H1 (cell line): ENCODE results near the gene NELL1. TPM values are rescaled to one million over a fixed set of nuclear protein-coding genes. Genes with fewer than 3 reads are reported as not detected.

Source experiments
- BACH1 ChIP-seq: IDR thresholded peaks from 2 replicates; pipeline ENCODE4 v1.6.1; 2012; ENCODE audit warnings: low read length, improper control_type of control experiment
- CHD7 ChIP-seq: fragments of 300-600 bp; sonication (generic); IDR thresholded peaks from 2 replicates; pipeline ENCODE4 v1.7.1; 2012; ENCODE audit warnings: low read length, moderate library complexity, mild to moderate bottlenecking, inconsistent platforms; ENCODE audit not compliant: insufficient replicate concordance
- POLR2A ChIP-seq, 2 experiments: IDR thresholded peaks; 1 replicate in 1 of 2; 2 replicates in 1 of 2; pipeline ENCODE4 v1.6.1; 2011; ENCODE audit warnings: low read depth in 2 of 2, low read length in 2 of 2, mild to moderate bottlenecking in 2 of 2; ENCODE audit errors: control extremely low read depth in 1 of 2
- POLR2AphosphoS5 ChIP-seq: IDR thresholded peaks from 2 replicates; pipeline ENCODE4 v1.6.1; 2011; ENCODE audit warnings: low read depth, low read length
- RBBP5 ChIP-seq: IDR thresholded peaks from 2 replicates; pipeline ENCODE4 v1.7.1; 2012; ENCODE audit warnings: low read depth, mild to moderate bottlenecking, inconsistent platforms, low read length, moderate library complexity, borderline replicate concordance
- RNF2 ChIP-seq: fragments of 200-900, 300-1000 bp; sonication (generic); IDR thresholded peaks from 2 replicates; pipeline ENCODE4 v1.7.1; 2016; ENCODE audit warnings: borderline replicate concordance, low read depth, mild to moderate bottlenecking, antibody characterized with exemption, low read length; ENCODE audit not compliant: poor library complexity, severe bottlenecking; ENCODE audit errors: missing control alignments
- RXRA ChIP-seq: IDR thresholded peaks from 2 replicates; pipeline ENCODE4 v1.6.1; 2011; ENCODE audit warnings: low read depth, mild to moderate bottlenecking, low read length, moderate library complexity; ENCODE audit not compliant: insufficient read depth
- SIRT6 ChIP-seq: IDR thresholded peaks from one replicate; pipeline ENCODE4 v1.7.1; 2012; ENCODE audit warnings: low read length, inconsistent platforms
- SRF ChIP-seq: IDR thresholded peaks from 2 replicates; pipeline ENCODE4 v1.6.1; 2011; ENCODE audit warnings: mild to moderate bottlenecking, low read depth, low read length, moderate library complexity
- TAF7 ChIP-seq: optimal IDR thresholded peaks from 2 replicates; pipeline ENCODE3; 2011; ENCODE audit warnings: low read depth, mild to moderate bottlenecking, inconsistent platforms, low read length, moderate library complexity, borderline replicate concordance
- USF2 ChIP-seq: IDR thresholded peaks from 2 replicates; pipeline ENCODE4 v1.6.1; 2011; ENCODE audit warnings: low read length, improper control_type of control experiment
- polyA plus RNA-seq, 7 experiments: library from polyadenylated mRNA; depleted of rRNA in 3 of 7; stranded (reverse) in 5 of 7; unstranded in 2 of 7; fragments of >200 nt in 5 of 7; fragments of 200-250 nt in 2 of 7; gene quantifications; 1 replicate in 5 of 7; 2 replicates in 1 of 7; 4 replicates in 1 of 7; pipeline versions ENCODE4 v1.2.1 to v1.2.3, GENCODE V29; 2011 to 2013; ENCODE audit warnings: missing spikeins in 2 of 7, mixed read lengths in 2 of 7
- total RNA-seq: library from RNA; stranded (reverse); fragmentation: NEBNext Ultra II Directional; extraction: Animal tissue kit (Norgen Biotek cat#: 25700); gene quantifications from 2 replicates; pipeline ENCODE4 v1.2.1, GENCODE V29; 2021

The NELL1 gene
- total and polyA plus RNA-seq, 2 of the 8 experiments (the other 6 are each of a cell fraction or from before 2014, with no cell fraction given): 0.21 TPM; not detected in 1

GRCh38 chr11:20783220-20783619, 113.8 kb downstream of the NELL1 start (continued):
- TF ChIP-seq CHD7 (no peak), TAF7 (no peak), RNF2 (no peak), POLR2A (IDR thresholded peaks at IDR 0.05; ENCODE audit: control extremely low read depth in 1 of 2, low read depth in 2 of 2, low read length in 2 of 2) (no peak), BACH1 (no peak), SRF (no peak), POLR2AphosphoS5 (no peak), USF2 (no peak), RXRA (no peak), SIRT6 (no peak), RBBP5 (no peak)
